GM12864 (cell line): Measurements from ENCODE around the gene CNDP1.

Experiments
- DNase-seq: peaks from one replicate; pipeline ENCODE4 v3.0.0-alpha.2; 2011; ENCODE audit warnings: low read depth
- H3K4me3 ChIP-seq: 2 replicates; pipeline ENCODE4 v1.5.1; 2011; ENCODE audit warnings: mild to moderate bottlenecking, low read depth, low read length, control low read depth
- CTCF ChIP-seq: IDR thresholded peaks from 2 replicates; pipeline ENCODE4 v1.5.1; 2011; ENCODE audit warnings: low read depth, mild to moderate bottlenecking, moderate library complexity, low read length, control low read depth, inconsistent platforms; ENCODE audit errors: missing control alignments

Gene CNDP1

DNA sequence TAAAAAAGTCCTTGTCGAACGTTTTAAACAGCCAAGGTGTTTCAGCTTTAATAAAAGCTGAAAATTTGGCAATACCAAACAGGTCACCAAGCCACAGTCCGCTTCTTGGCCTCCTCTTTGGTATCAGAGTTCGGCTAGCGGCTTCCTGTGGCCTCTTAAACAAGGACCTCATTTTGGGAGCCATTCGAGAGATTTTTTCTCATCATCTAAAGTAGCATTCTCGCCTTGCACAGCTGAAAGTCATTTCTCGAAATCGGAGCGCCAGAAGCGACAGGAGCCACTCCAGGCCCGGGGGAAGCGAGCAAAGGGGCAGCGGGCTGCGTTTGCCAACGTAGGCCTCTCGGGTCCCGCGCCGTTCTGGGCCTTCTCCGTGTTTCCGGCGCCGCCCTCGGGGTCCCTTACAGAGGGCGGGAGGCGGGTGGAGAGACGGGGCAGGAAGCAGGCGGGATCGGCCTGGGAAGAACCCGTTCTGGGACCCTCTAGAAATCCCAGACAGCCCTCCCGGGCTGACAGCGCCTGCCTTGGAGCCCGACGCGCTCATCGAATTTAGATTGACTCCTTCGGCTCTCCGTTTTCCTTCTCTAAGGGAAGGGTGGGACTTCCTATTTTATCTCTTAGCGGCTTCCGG lies 62.8 kb downstream of the CNDP1 start:
- DNase-seq: peak; percentile 27
- peak overlapping the region; percentile 100 for H3K4me3 ChIP-seq
- no peak for TF ChIP-seq CTCF

GRCh38 chr18:74597662-74598349 lies 63.5 kb downstream of the CNDP1 start, which contains the start of gene ZNF407:
Gene ZNF407, plus strand, starts transcription at chr18:74597870. Its CDS starts 33,150 bp downstream, at chr18:74631020.
- no peak for TF ChIP-seq CTCF
- peak within 1 kb of the TSS; percentile 100 for H3K4me3 ChIP-seq
- DNase-seq: peak; percentile 78

DNA sequence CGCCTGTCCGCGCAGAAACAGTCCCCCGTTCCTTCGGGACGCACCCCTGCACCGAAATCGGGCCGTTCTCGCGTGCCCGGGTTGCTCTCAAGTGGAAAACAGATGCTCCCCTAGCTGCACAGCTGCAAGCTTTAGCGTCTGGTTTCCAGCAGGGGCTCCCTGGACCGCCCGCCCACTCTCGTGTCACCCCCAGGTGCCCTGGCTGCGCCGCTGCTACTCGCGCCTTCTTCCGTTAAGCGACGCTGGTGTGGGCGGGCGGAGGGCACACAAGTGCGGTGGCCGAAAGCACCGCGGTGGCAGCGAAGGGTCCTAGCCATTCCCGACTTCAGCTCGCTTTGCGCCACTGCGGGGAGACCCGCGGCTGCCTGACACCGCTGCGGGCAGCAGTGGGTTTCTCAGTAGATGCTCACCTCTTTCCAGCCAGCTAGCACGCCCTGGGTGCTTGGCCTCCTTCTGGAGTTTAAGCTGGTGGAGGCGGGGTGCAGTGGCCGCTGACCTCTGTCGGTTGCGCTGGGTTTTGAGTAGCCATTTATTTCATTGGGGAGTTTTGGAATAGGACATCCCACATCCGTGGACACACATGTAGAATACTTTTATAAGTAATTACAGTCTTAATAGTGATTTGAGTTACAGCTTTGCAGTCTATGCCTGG lies 64.2 kb downstream of the CNDP1 start:
- TF ChIP-seq CTCF: peak; percentile 22
- peak; percentile 31 for DNase-seq
- H3K4me3 ChIP-seq: peak overlapping the region; percentile 100

GRCh38 chr18:74604361-74604760 lies 70.1 kb downstream of the CNDP1 start:
- TF ChIP-seq CTCF: no peak
- H3K4me3 ChIP-seq: no peak overlapping the region
- no peak for DNase-seq

- DNase-seq: no peak
- H3K4me3 ChIP-seq: no peak overlapping the region
- no peak for TF ChIP-seq CTCF
Measured at GRCh38 chr18:74604774-74605173, 70.5 kb downstream of the CNDP1 start.

DNA sequence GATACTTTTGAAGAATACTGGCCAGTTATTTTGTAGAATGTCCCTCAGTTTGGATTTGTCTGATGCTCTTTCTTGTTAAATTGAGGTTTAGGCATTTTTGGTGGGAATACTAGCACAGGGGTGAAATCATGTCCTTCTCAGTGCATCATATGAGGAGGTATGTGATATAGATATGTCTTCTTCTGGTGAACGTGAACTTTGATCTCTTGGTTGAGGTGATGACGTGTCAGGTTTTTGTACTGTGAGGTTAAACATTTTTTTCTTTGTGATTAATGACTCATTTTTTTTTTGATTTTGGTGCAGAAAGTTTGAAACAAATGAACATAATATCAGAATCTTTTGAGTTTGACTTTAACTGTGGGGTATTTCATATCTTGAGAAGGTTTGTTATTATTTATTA lies 74.4 kb downstream of the CNDP1 start:
- no peak overlapping the region for H3K4me3 ChIP-seq
- no peak for DNase-seq
- no peak for TF ChIP-seq CTCF
